ENCODE data around the gene ITPR1. TPM values are rescaled to one million over a fixed set of nuclear protein-coding genes. Genes with fewer than 3 reads are reported as not detected.

ITPR1 gene
- polyA plus RNA-seq, 1 experiment, result 1.4 TPM

- ChIA-PET CTCF (interaction anchor here (1.9 kb wide), 1 partner anchor 14 kb away, joined by 4 read pairs; no protein-coding TSS in a partner anchor), POLR2A (no interaction called here)
- no peak for DNase-seq (ENCODE audit: low read depth)
- Histone ChIP-seq H3K4me3 (ENCODE audit: low read depth, low read length) (no peak overlapping the region), H3K36me3 (ENCODE audit: control insufficient read depth, insufficient read depth, low read length) (no peaks in the 10 kb centered on the region), H3K27me3 (ENCODE audit: control insufficient read depth, insufficient read depth, low read length) (no peaks in the 10 kb centered on the region)
- TF ChIP-seq, protein P1, sequence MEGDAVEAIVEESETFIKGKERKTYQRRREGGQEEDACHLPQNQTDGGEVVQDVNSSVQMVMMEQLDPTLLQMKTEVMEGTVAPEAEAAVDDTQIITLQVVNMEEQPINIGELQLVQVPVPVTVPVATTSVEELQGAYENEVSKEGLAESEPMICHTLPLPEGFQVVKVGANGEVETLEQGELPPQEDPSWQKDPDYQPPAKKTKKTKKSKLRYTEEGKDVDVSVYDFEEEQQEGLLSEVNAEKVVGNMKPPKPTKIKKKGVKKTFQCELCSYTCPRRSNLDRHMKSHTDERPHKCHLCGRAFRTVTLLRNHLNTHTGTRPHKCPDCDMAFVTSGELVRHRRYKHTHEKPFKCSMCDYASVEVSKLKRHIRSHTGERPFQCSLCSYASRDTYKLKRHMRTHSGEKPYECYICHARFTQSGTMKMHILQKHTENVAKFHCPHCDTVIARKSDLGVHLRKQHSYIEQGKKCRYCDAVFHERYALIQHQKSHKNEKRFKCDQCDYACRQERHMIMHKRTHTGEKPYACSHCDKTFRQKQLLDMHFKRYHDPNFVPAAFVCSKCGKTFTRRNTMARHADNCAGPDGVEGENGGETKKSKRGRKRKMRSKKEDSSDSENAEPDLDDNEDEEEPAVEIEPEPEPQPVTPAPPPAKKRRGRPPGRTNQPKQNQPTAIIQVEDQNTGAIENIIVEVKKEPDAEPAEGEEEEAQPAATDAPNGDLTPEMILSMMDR (IDR thresholded peaks at IDR 0.05; ENCODE audit: insufficient read depth, low read depth, low read length), result no peak
Observed at GRCh38 chr3:4845882-4846281, 352.7 kb downstream of the ITPR1 start.

DNA sequence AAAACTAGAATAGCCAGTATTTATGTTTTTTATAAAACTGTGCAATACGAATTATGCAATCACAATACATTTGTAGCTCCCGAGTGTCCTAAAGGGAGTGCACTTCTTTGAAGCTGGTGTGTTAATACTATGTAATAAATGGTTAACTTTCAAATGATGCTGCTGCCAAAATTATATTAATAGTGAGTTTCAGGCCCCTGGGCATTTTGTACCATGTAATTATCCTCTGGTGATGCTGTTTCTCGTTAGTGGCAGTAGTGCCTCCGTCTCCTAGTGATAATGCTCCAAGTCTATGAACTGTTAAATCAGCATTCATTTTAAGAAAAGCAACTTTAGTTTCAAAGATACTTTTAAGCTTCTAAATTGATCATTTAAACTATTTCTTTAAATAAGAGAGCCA, 353.4 kb downstream of the ITPR1 start:
- Histone ChIP-seq H3K27me3 (ENCODE audit: control insufficient read depth, insufficient read depth, low read length) (no peaks in the 10 kb centered on the region), H3K4me3 (ENCODE audit: low read depth, low read length) (no peak overlapping the region), H3K36me3 (ENCODE audit: control insufficient read depth, insufficient read depth, low read length) (no peaks in the 10 kb centered on the region)
- POLR2A ChIA-PET, result no interaction called here
- CTCF ChIA-PET, result interaction anchor here (1.9 kb wide), 1 partner anchor 13 kb away, joined by 4 read pairs; no protein-coding TSS in a partner anchor
- TF ChIP-seq, protein P1 (IDR thresholded peaks at IDR 0.05; ENCODE audit: insufficient read depth, low read depth, low read length), result no peak
- no peak for DNase-seq (ENCODE audit: low read depth)

DNA sequence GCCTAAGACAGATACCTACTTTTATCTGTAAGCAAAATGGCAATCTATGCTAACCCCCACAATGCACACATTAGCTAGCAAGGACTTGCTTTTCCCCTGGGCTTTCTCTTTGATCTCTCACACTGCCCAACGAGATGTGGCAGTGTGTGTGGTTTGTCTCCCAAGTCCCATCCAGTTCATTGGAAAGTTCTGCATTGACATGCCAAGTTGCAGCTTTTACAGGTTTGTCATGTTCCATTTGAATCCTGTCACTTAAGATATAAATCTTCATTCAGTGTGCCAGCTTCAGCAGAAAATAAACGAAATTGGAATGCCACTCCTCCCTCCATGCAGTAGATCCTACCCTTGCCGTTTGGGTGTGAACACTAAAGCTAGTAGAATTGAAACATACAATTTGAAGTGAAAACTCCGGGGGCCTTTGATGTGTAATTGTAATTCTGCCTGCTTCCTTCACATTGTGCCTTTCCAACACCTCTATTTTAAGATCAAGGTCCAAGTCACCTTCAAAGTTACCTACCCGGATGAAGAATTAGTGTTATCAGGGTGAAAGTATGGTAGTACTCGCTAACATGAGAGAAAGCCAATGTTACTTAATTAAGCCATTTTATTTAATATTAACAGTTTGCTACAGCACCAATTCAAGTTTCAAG, 355.2 kb downstream of the ITPR1 start:
- TF ChIP-seq, protein P1 (IDR thresholded peaks at IDR 0.05; ENCODE audit: insufficient read depth, low read depth, low read length), result no peak
- no peaks in the 10 kb centered on the region for H3K27me3 ChIP-seq (ENCODE audit: control insufficient read depth, insufficient read depth, low read length)
- no peak overlapping the region for H3K4me3 ChIP-seq (ENCODE audit: low read depth, low read length)
- DNase-seq (ENCODE audit: low read depth), result no peak
- no peaks in the 10 kb centered on the region for H3K36me3 ChIP-seq (ENCODE audit: control insufficient read depth, insufficient read depth, low read length)
- POLR2A ChIA-PET, result no interaction called here
- CTCF ChIA-PET, result no interaction called here

- H3K36me3 ChIP-seq (ENCODE audit: control insufficient read depth, insufficient read depth, low read length), result no peaks in the 10 kb centered on the region
- TF ChIP-seq, protein P1 (IDR thresholded peaks at IDR 0.05; ENCODE audit: insufficient read depth, low read depth, low read length), result no peak
- CTCF ChIA-PET, result no interaction called here
- DNase-seq (ENCODE audit: low read depth), result no peak
- H3K27me3 ChIP-seq (ENCODE audit: control insufficient read depth, insufficient read depth, low read length), result no peaks in the 10 kb centered on the region
- POLR2A ChIA-PET, result no interaction called here
- no peak overlapping the region for H3K4me3 ChIP-seq (ENCODE audit: low read depth, low read length)
Observed at GRCh38 chr3:4849136-4849535, 356.0 kb downstream of the ITPR1 start.

- H3K4me3 ChIP-seq (ENCODE audit: low read depth, low read length), result no peak overlapping the region
- ChIA-PET CTCF (no interaction called here), POLR2A (no interaction called here)
- no peak for DNase-seq (ENCODE audit: low read depth)
- no peaks in the 10 kb centered on the region for H3K27me3 ChIP-seq (ENCODE audit: control insufficient read depth, insufficient read depth, low read length)
- no peaks in the 10 kb centered on the region for H3K36me3 ChIP-seq (ENCODE audit: control insufficient read depth, insufficient read depth, low read length)
- TF ChIP-seq, protein P1 (IDR thresholded peaks at IDR 0.05; ENCODE audit: insufficient read depth, low read depth, low read length), result no peak
Observed at GRCh38 chr3:4849739-4850138, 356.6 kb downstream of the ITPR1 start.
